NCI-H187 treated with DMSO at 0.1 percent for 48 hours (cell line): ENCODE measurements around the gene EGR4.

Source experiments
- DNase-seq: peaks from one replicate; lab custom pipeline; 2025; lab: John Stamatoyannopoulos, UW

Gene EGR4

GRCh38 chr2:73290049-73290839, 3.1 kb downstream of the EGR4 start:
- DNase-seq: no peak

GRCh38 chr2:73289304-73289703, 4.0 kb downstream of the EGR4 start:
- DNase-seq: no peak

DNA sequence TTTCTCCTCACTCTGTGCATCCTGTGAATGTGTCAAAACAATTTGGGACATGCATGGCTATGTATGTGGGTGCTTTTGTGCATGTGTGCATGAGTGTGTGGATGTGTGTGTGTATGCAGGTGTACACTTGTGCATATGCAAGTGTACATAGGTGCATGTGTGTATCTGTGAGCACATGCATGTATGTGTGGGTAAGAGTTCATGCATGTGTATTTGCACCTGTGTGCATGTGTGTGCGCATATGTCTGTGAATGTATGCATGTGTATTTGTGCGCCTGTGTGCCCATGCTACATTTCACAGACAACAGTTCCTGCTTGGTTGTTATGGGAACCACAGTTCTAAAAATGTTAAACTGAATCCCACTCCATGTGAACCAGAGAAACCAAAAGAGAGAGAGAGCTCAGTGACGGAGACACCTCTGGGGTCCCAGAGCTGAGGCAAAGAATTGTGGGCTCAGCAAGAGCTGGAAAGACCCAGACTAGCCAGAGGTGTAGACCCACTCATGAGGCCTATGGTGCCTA, 7.2 kb downstream of the EGR4 start:
- DNase-seq: no peak

DNA sequence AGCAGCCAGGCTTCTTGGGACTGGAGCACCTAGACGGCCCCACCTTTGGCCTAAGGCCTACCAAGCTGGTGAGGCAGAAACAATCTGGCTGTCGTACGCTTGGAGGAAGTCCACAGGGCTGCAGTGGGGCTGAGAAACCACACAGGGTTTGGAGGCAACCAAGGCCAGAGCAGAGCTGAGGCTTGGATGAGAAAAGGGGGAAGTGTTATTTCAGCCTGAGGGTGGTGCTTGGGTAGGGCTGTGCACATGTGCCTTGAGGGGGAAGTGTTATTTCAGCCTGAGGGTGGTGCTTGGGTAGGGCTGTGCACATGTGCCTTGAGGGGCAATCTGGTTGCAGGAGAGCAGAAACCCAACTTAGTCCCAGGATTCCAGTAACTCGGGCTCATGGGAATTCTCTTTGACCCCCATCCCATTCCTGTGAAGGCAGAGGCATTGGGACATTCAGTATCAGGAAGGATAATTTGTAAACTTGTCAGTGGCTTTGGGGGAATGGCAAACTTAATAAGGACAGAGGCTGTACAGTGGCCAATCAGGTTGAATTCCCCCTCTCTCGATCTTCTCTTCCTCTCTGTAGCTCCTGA, 8.1 kb downstream of the EGR4 start:
- DNase-seq: no peak

DNA sequence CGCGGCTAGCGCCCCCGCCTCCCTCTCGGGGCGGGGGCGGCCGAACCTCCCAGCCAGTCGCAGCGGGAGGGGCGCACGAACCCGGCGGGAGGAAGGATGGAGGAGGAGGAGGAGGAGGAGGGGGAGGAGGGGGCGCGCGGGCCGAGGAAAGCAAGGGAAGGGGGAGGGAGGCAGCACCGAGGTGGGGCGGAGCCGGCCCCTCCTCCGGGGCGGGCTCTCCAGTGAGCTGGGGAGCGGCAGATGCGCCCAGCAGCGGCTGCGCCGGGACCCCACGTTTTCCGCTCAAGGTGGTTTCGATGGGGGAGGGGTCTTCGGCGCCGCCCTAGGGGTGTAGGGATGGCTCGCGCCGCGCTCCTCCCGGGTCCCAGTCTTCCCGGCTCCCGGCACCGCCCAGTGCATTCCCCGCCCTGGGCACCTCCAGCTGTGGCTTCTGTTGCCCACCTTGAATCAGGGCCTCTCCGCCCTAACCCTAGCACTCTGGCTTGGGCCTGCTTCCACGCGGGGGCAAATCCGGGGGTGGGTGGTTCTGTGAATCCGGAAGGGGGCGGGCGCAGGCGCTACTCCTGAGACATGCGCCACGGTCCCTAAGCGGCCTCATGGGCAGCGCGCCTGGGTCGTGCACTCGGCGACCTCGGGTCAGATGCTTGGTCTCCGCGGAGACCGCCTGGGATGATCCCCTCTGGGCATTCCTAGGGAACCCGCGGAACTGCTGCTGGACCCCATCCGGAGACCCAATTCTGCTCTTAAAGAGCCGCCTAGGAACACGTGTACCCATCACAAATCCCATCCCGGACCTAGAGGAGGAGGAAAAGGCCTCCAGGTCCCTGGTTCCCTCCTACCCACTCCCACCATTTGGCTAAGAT, 8.8 kb downstream of the EGR4 start, which contains the start of gene FBXO41:
TSS of gene FBXO41 (minus strand) at position 183 of the 863 bp plus-strand sequence. CDS start 14,848 bp downstream, outside the sequence.
- DNase-seq: no peak

- no peak for DNase-seq
Measured at GRCh38 chr2:73283545-73284295, 9.6 kb downstream of the EGR4 start.

DNA sequence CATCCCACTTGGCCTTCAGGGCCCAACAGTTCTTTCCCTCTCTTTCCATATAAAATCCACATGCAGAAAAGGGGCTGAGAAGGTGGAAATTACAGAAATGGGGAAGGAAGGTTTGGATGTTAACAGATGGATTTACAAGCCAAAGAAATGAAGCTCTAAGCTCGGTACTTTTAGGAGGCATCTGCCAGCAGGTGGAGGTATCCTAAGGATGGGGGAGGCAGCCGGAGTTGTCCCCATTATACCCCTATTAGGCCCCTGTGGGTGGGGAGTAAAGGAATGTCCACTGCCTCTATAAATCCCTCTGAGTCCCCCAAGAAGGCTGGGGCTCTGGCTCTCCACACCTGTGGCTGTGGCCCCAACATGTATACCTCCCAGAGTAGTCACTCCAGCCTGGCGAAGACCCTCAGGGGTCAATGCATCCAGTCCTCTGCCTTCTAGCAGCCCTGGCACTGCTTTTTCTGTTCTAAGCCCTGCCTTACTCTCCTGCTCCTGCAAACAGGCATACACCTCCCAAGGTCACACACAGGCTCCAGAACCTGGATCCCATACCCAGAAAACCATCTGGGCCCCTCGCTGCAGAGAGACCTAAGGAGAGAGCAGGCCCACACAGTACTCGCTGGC, 10.3 kb downstream of the EGR4 start:
- no peak for DNase-seq

DNA sequence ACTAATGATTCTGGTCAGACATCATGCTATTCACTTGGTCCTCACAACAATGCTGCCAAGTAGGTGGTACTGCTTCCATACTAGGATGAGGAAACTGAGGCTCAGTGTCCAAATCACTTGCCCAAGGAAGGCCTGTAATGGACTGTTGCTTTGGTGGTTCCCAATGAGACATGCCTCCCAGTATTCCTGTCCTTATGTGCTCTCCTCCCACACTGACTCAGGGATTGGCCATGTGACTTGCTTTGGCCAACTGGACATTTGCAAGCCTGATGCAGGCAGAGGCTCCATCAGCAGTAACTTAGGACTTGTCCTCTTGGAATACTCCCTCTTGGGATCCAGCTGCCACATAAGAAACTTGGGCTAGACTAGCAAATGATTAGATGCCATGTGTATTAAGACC, 12.1 kb downstream of the EGR4 start:
- DNase-seq: no peak

DNA sequence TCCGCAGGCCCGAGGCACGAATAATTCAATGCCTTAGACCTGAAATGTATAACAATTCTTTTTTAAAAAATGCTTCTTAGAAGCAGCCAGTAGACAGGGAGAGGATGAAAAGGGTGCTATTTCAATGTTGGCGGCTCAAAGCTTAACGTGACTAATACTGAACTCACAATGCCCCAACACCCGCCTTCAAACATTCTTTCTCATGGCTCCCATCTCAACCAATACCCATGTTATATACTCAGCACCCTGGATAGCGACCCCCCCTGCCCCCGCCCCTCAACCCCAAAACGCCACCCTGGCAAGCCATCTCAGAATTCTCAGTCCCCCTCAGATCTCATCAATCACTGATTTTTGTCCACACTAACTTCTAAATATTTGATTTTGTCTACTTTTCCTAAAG, 13.5 kb downstream of the EGR4 start:
- DNase-seq: no peak

DNA sequence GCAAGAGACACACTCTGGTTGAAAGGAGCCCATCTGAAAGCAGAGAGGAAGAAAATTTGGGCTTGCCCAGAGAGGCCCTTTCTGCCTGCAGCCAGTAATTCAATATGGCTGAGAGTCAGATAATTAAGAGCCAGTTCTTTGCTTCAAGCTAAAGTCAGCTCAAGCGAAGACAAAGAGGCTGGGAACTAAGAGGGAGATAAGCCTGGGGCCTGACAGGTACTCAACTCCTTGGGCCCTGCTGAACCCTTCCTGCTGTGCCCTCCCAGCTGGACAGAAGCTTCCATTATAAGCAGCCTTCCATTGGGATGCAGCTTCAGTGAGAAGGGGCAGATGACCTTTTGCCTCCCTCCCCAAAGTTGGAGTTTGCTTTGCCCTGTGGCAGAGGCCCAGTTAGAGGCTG, 21.1 kb downstream of the EGR4 start:
- DNase-seq: no peak

DNA sequence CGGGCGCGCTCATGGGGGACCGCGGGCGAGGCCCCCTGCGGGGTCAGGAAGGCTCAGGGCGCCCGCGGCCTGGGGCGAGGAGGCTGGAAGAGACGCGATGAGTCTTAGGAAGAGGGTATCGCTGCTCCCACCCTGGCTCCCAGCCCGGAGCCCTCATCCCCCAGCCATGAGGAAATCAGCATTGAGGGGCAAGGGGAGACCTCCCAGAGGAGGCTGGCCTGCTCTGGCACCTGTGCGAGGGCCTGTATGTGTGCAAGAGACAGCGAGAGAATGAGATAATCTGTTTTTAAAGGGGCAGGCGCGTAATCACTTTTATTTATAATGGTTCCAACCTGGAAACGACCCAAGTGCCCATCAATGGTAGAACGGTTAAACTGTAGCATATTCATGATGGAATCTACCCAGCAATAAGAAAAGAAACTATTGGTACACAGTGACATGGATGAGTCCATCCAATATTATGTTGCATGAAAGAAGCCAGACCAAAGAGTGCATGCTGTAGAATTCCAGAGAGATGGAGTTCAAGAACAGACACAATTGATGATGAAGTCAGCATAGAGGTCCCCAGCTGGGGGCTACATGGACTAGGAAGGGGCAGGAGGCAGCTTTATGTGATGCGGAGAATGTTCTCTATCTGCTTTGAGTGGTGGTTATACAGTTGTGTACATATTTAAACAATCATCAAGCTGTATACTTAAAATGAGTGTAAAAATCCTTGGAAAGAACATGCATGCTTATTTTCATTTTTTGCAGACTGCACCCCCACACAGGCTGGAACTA, 23.5 kb downstream of the EGR4 start:
- DNase-seq: no peak

- peak; percentile 16 for DNase-seq
Measured at GRCh38 chr2:73268830-73269685, 24.3 kb downstream of the EGR4 start.

DNA sequence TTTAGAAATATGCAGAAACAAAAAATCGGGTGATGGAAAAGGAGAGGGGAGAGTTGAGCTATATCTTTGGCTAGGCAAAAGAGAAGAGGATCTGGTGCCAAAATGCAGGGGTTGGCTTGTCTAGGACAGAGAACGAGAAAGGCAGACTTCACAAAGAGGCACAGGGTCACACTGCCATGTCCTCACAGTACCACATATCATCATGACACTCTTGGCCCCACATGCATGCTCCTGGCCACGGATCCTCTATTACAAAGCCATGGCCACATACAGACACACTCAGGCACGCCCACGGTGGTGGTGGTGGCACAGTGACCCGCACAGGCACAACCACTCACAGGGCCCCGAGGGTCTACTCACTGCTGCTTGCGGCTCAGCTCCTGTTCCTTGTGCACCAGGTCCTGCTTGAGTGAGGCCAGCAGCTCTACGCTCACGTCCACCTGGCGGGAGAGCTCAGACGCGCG, 24.9 kb downstream of the EGR4 start:
- DNase-seq: no peak

GRCh38 chr2:73267008-73267407, 26.3 kb downstream of the EGR4 start:
- DNase-seq: no peak

- DNase-seq: no peak
Measured at GRCh38 chr2:73266061-73266901, 27.1 kb downstream of the EGR4 start.

- DNase-seq: no peak
Measured at GRCh38 chr2:73265298-73266060, 27.9 kb downstream of the EGR4 start.

DNA sequence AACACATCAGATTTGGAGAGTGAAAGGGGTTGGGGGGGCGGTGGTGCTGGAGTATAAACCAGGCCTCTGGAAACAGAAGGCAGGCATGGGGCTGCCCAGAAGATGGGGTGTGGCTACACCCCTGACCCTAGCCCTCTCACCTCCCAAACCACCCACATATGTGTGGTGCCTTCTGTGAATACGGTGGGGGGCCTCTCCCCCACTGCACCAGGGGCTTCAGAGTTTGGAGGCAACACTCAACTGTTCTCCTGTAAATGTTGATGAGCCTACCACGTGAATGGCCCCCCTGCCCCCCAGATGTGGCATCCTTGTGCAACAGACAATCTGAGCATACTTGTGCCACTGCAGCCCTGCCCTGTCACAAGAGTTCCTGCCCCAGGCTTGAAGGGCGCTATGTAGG, 28.6 kb downstream of the EGR4 start:
- no peak for DNase-seq

- DNase-seq: no peak
Measured at GRCh38 chr2:73264332-73264606, 29.1 kb downstream of the EGR4 start.
